Left ventricle myocardium inferior (tissue), 1 donor: ENCODE data around the gene PTPRN2. TPM values are rescaled to one million over a fixed set of nuclear protein-coding genes. Genes with fewer than 3 reads are reported as not detected.
A peak's percentile ranks its signal among the peaks of the same experiment; 100 is the strongest.

Experiments
- DNase-seq: peaks from one replicate; pipeline ENCODE4 v3.0.0-alpha.2; 2020
- H3K27ac ChIP-seq: fragments of 200-600 bp; replicated peaks from 2 replicates; pipeline ENCODE4 v1.8.0; 2021
- H3K27me3 ChIP-seq: fragments of 200-600 bp; 2 replicates; pipeline ENCODE4 v1.8.0; 2021; ENCODE audit warnings: low read depth
- H3K36me3 ChIP-seq: fragments of 200-600 bp; 2 replicates; pipeline ENCODE4 v1.8.0; 2021
- H3K4me1 ChIP-seq: fragments of 200-600 bp; 2 replicates; pipeline ENCODE4 v1.8.0; 2021
- H3K4me3 ChIP-seq: fragments of 200-600 bp; 2 replicates; pipeline ENCODE4 v1.8.0; 2021; ENCODE audit warnings: mild to moderate bottlenecking, moderate library complexity
- H3K9me3 ChIP-seq: fragments of 200-600 bp; replicated peaks from 2 replicates; pipeline ENCODE4 v1.8.0; 2021
- intact Hi-C: fragments of 100-400 bp; cut with micrococcal nuclease; formaldehyde crosslinking; loops from one replicate; pipeline ENCODE4 v1.11.0; 2022
- total RNA-seq: library from RNA; stranded (reverse); fragmentation: NEBNext Ultra II Directional; extraction: Animal tissue kit (Norgen Biotek cat#: 25700); gene quantifications from one replicate; pipeline ENCODE4 v1.2.1, GENCODE V29; 2021
- TF ChIP-seq, protein P1 (sequence below): fragments of 200-600 bp; IDR thresholded peaks from 2 replicates; pipeline ENCODE4 v1.8.0; 2021; ENCODE audit warnings: antibody characterized with exemption, mild to moderate bottlenecking, borderline replicate concordance
- donor health status: DM: no; HTN: yes; CAD: no; lungs with severe emphysema.

The PTPRN2 gene
- total RNA-seq, 1 donor from 2014 or later: 1.3 TPM

DNA sequence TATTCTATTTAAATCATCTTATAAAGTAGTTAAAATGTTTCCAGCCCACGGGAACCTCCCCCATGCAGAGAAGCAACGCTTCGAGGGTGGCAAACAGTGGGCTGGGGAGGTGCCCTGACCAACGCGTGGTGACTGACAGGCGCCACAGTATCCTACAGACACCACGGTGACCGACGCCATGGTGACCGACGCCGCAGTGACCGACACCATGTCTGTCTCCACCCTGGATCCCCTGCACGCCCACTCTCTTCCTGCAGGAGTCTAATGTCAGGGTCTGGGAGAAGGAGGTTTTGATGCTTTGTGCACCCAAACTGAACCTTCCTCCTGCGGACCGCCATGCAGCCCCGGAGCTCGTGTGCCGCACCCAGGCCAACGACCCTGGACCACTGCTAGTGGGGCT is 464.4 kb downstream of the PTPRN2 start:
- Histone ChIP-seq H3K4me1 (no peaks in the 10 kb centered on the region), H3K4me3 (no peak overlapping the region), H3K27ac (no peak overlapping the region), H3K9me3 (peaks cover 28% of the 10 kb centered on the region), H3K27me3 (no peaks in the 10 kb centered on the region), H3K36me3 (no peaks in the 10 kb centered on the region)
- DNase-seq: no peak
- intact Hi-C loops: no loop called here
- TF ChIP-seq, protein P1, sequence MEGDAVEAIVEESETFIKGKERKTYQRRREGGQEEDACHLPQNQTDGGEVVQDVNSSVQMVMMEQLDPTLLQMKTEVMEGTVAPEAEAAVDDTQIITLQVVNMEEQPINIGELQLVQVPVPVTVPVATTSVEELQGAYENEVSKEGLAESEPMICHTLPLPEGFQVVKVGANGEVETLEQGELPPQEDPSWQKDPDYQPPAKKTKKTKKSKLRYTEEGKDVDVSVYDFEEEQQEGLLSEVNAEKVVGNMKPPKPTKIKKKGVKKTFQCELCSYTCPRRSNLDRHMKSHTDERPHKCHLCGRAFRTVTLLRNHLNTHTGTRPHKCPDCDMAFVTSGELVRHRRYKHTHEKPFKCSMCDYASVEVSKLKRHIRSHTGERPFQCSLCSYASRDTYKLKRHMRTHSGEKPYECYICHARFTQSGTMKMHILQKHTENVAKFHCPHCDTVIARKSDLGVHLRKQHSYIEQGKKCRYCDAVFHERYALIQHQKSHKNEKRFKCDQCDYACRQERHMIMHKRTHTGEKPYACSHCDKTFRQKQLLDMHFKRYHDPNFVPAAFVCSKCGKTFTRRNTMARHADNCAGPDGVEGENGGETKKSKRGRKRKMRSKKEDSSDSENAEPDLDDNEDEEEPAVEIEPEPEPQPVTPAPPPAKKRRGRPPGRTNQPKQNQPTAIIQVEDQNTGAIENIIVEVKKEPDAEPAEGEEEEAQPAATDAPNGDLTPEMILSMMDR: no peak

DNA sequence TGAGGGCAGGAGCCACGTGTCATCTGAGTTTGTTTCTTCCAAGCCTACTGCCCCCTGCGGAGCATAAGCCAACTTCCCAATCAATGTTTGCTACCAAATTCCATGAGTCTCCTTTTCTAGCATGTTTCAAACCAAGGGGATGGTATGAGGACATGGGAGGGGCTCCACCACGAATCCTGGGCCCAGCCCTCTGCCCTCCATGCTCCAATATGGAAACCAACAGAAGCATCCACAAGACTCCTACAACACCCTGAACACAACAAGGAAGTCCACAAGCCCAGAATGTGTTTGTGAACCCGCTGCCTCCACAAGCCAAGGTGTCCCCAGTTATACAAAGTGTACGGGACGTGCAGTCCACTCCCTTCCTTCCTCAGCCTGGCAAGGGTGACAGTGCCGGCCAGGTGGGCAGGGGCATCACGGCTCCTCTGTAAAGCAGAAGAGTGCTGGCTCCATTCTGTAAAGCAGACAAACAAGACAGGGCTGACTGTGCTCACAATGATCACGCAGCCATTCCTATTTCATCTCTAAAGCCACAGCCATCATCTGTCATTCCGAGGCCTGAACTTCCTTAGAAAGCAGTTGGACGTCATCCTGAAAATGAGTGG is 466.1 kb downstream of the PTPRN2 start:
- TF ChIP-seq, protein P1: no peak
- no peak for DNase-seq
- Histone ChIP-seq H3K27ac (no peak overlapping the region), H3K9me3 (peaks cover 44% of the 10 kb centered on the region), H3K36me3 (no peaks in the 10 kb centered on the region), H3K27me3 (no peaks in the 10 kb centered on the region), H3K4me1 (no peaks in the 10 kb centered on the region), H3K4me3 (no peak overlapping the region)
- intact Hi-C loops: no loop called here

DNA sequence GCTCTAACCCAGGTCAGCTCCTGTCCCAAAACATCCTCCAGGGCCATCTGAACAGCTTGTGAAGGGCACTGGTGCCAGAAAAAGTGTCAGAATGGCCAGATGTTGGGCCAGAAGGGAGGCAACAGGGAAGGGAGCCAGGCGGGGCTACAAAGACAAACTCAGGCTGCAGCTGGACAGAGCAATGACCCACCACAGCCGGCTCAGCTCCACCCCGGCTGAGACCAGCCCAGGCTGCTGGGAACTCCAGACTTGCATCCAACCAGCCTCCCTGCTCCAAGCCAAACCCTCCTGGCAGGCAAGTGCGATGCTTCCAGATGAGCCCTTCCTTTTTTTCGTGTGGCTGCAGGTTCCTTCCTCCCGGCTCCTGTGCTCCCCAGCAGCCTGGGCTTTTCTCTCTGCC is 466.9 kb downstream of the PTPRN2 start:
- Histone ChIP-seq H3K27me3 (no peaks in the 10 kb centered on the region), H3K4me1 (no peaks in the 10 kb centered on the region), H3K27ac (no peak overlapping the region), H3K36me3 (no peaks in the 10 kb centered on the region), H3K4me3 (no peak overlapping the region), H3K9me3 (peaks cover 53% of the 10 kb centered on the region)
- intact Hi-C loops: no loop called here
- TF ChIP-seq, protein P1: no peak
- peak; percentile 52 for DNase-seq

DNA sequence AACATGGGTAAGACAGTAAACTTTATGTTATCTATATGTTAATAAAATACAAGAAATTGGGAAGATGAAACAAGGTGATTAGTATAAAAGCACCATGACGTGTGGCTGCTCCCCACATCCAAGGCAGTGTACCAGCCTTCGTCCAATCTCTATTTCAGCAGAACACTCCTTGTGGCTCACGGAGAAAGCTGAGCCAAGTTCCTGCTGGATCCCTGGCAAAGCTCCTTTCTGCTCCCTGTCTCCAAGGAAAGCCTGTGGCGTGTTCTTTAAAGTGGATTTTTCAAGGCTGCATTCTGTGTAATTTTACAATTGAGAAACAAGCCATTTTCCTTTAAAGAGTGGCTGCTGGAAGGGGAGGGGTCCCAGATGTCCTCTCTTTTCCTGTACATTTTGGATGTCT is 467.3 kb downstream of the PTPRN2 start:
- Histone ChIP-seq H3K4me1 (no peaks in the 10 kb centered on the region), H3K4me3 (no peak overlapping the region), H3K27ac (no peak overlapping the region), H3K9me3 (peaks cover 56% of the 10 kb centered on the region), H3K27me3 (no peaks in the 10 kb centered on the region), H3K36me3 (no peaks in the 10 kb centered on the region)
- TF ChIP-seq, protein P1: no peak
- intact Hi-C loops: no loop called here
- no peak for DNase-seq

DNA sequence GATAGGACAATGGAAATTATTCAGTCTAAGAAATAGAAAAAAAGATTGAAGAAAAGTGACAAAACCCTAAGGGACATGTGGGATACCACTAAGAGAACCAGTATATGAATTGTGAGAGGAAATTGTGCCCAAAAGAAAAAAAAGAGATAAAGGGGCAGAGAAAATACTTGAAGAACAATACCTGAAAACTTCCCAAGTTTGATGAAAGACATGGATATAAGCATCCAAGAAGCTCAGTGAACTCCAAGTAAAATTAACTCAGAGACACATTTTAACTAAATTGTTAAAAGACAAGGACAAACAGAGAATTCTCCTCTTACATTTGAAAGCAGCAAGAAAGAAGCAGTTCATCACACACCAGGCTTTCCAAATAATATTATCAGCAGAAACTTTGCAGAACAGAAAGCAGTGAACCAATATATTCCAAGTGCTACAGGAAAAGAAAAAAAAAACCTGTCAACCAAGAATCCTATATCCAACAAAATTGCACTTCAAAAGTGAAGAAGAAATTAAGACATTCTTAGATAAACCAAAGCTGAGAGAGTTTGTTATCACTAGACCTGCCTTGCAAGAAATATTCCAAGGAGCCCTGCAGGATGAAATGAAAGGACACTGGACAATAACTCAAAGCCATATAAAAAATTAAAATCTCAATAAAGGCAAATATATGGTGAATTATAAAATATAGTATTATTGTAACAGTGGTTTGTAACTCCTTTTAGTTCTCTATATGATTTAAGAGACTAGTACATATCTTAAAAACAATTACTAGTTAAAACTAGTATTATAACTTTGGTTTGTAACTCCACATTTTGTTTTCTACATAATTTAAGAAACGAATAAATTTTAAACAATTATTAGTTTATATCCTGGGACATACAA is 470.0 kb downstream of the PTPRN2 start:
- H3K27ac ChIP-seq: no peak overlapping the region
- no peak for DNase-seq
- H3K4me3 ChIP-seq: no peak overlapping the region
- H3K9me3 ChIP-seq: peaks cover 59% of the 10 kb centered on the region
- H3K4me1 ChIP-seq: no peaks in the 10 kb centered on the region
- no peaks in the 10 kb centered on the region for H3K36me3 ChIP-seq
- no peaks in the 10 kb centered on the region for H3K27me3 ChIP-seq
- intact Hi-C loops: no loop called here
- TF ChIP-seq, protein P1: no peak
